Epithelial cell of proximal tubule (primary cell): Measurements from ENCODE around the gene GANAB. TPM values are rescaled to one million over a fixed set of nuclear protein-coding genes. Genes with fewer than 3 reads are reported as not detected.
"Not testable (repeated sequence)": the region's sequence is repeated elsewhere in the genome, so short reads cannot be mapped to it uniquely, and the experiment has no call there.

Source experiments
- DNase-seq: peaks from one replicate; pipeline ENCODE4 v3.0.0-alpha.2; 2011; ENCODE audit warnings: low read depth
- H3K4me3 ChIP-seq: 2 replicates; pipeline ENCODE4 v1.5.1; 2011; ENCODE audit warnings: low read depth, mild to moderate bottlenecking, low read length
- CTCF ChIP-seq: conservative IDR thresholded peaks from 2 replicates; pipeline ENCODE4 v1.5.1; 2012; ENCODE audit warnings: low read depth, mild to moderate bottlenecking, low read length
- total RNA-seq: library from RNA; depleted of rRNA; stranded (reverse); fragments of >200 nt; gene quantifications from 2 replicates; pipeline ENCODE4 v1.2.3, GENCODE V29; 2015

The GANAB gene
- total RNA-seq, 1 donor from 2014 or later: 281 TPM

- peak; percentile 45 for TF ChIP-seq CTCF
- no peak for DNase-seq
- no peak overlapping the region for H3K4me3 ChIP-seq
Observed at GRCh38 chr11:62588966-62589637, 57.3 kb downstream of the GANAB start.

- not testable (repeated sequence) for DNase-seq, H3K4me3 ChIP-seq
Observed at GRCh38 chr11:62585356-62585755, 61.1 kb downstream of the GANAB start.

GRCh38 chr11:62581735-62582134 lies 64.7 kb downstream of the GANAB start:
- DNase-seq: not testable (repeated sequence)

GRCh38 chr11:62580959-62581715 lies 65.3 kb downstream of the GANAB start:
- no peak for TF ChIP-seq CTCF
- no peak for DNase-seq
- no peak overlapping the region for H3K4me3 ChIP-seq

More at GRCh38 chr11:62581735-62582134, 64.7 kb downstream of the GANAB start:
- H3K4me3 ChIP-seq: not testable (repeated sequence)

GRCh38 chr11:62579252-62579651 lies 67.2 kb downstream of the GANAB start:
- no peak for DNase-seq
- no peak for TF ChIP-seq CTCF
- no peak overlapping the region for H3K4me3 ChIP-seq

- no peak overlapping the region for H3K4me3 ChIP-seq
- TF ChIP-seq CTCF: no peak
- DNase-seq: no peak
Observed at GRCh38 chr11:62578541-62578940, 67.9 kb downstream of the GANAB start.

- no peak for DNase-seq
- H3K4me3 ChIP-seq: no peak overlapping the region
- TF ChIP-seq CTCF: no peak
Observed at GRCh38 chr11:62577046-62577714, 69.2 kb downstream of the GANAB start.

GRCh38 chr11:62575837-62576236 lies 70.6 kb downstream of the GANAB start:
- no peak for TF ChIP-seq CTCF
- DNase-seq: no peak
- no peak overlapping the region for H3K4me3 ChIP-seq
